DND-41 (cell line): ENCODE results near the gene LYAR.

ENCODE experiments used
- CTCF ChIP-seq: IDR thresholded peaks from 2 replicates; pipeline ENCODE4 v1.5.1; 2012; ENCODE audit warnings: borderline replicate concordance, low read length, moderate library complexity, mild to moderate bottlenecking; ENCODE audit not compliant: poor library complexity, severe bottlenecking; ENCODE audit errors: extremely low read depth
- EZH2 ChIP-seq: IDR thresholded peaks from 3 replicates; pipeline ENCODE4 v1.6.1; 2012; ENCODE audit warnings: borderline replicate concordance, low read depth, mild to moderate bottlenecking, moderate library complexity, low read length, inconsistent platforms; ENCODE audit not compliant: severe bottlenecking

GRCh38 chr4:4302001-4302400 is 12.0 kb upstream of the LYAR start:
- TF ChIP-seq CTCF (no peak), EZH2 (no peak)
